ENCODE measurements around the gene VWA5A.

GRCh38 chr11:124179310-124179709 lies 64.1 kb downstream of the VWA5A start:
- TF ChIP-seq CTCF (IDR thresholded peaks at IDR 0.05) (no peak), POLR2A (IDR thresholded peaks at IDR 0.05) (no peak)

All from uterus (tissue), 2 donors.